Measurements from ENCODE around the gene KLF8.

KLF8 gene

GRCh38 chrX:56310581-56310980 lies 78.4 kb downstream of the KLF8 start:
- no peak for DNase-seq

GRCh38 chrX:56313308-56313707 lies 81.2 kb downstream of the KLF8 start:
- DNase-seq = no peak

GRCh38 chrX:56314334-56314733 lies 82.2 kb downstream of the KLF8 start:
- DNase-seq = no peak

GRCh38 chrX:56318076-56318475 lies 85.9 kb downstream of the KLF8 start:
- no peak for DNase-seq

GRCh38 chrX:56319165-56319564 lies 87.0 kb downstream of the KLF8 start:
- DNase-seq = no peak
